Measurements from ENCODE around the gene TNKS1BP1.

The TNKS1BP1 gene

GRCh38 chr11:57306940-57307565 lies 17.7 kb downstream of the TNKS1BP1 start:
- Histone ChIP-seq H4K8ac (ENCODE audit: low read depth, low read length) (no peak overlapping the region), H2AFZ (ENCODE audit: low read length) (no peak overlapping the region), H3K4me1 (ENCODE audit: control insufficient read depth in 2 of 2, insufficient read depth in 1 of 2, low read depth in 1 of 2, low read length in 2 of 2) (peaks cover 0 to 12% of the 10 kb centered on the region in 2 donors), H2BK12ac (ENCODE audit: low read length) (no peak overlapping the region), H3K18ac (ENCODE audit: low read length) (no peak overlapping the region), H2AK5ac (ENCODE audit: low read depth, low read length) (no peak overlapping the region), H2BK120ac (ENCODE audit: low read depth, low read length) (no peak overlapping the region), H3K4me3 (ENCODE audit: low read length in 2 of 2) (no peak overlapping the region), H3K23ac (ENCODE audit: low read depth, low read length, poor library complexity) (no peak overlapping the region), H3K79me1 (ENCODE audit: low read depth, low read length) (peaks cover 15% of the 10 kb centered on the region), H2BK5ac (ENCODE audit: low read length) (peak overlapping the region; percentile 32), H3K36me3 (replicated peaks in 1 of 2; ENCODE audit: control insufficient read depth in 2 of 2, insufficient read depth in 2 of 2, low read length in 2 of 2) (peaks cover 44 to 92% of the 10 kb centered on the region in 2 donors), H4K91ac (ENCODE audit: low read depth, low read length, poor library complexity) (no peak overlapping the region), H3K9me3 (replicated peaks in 1 of 2; ENCODE audit: control insufficient read depth in 2 of 2, insufficient read depth in 1 of 2, low read depth in 1 of 2, low read length in 2 of 2) (no peaks in the 10 kb centered on the region), H3K27ac (replicated peaks; ENCODE audit: low read length) (no peak overlapping the region), H3K27me3 (ENCODE audit: control insufficient read depth in 3 of 3, insufficient read depth in 3 of 3, low read depth in 1 of 3, low read length in 3 of 3) (no peaks in the 10 kb centered on the region), H2BK15ac (ENCODE audit: low read length) (no peak overlapping the region), H3K4ac (ENCODE audit: low read length) (no peak overlapping the region), H3K14ac (ENCODE audit: low read length) (no peak overlapping the region), H3K4me2 (ENCODE audit: insufficient read depth, low read length, poor library complexity, severe bottlenecking) (no peak overlapping the region), H3K9ac (ENCODE audit: low read depth, low read length, poor library complexity) (no peak overlapping the region)
- no peak for DNase-seq (ENCODE audit: low spot score)
- no CpG with 5 or more reads among the region's 9 CpGs for WGBS, 2 donors (ENCODE audit: extremely low coverage in 2 of 2, insufficient read length in 2 of 2, insufficient replicate concordance in 1 of 2)

GRCh38 chr11:57306161-57306876 lies 18.4 kb downstream of the TNKS1BP1 start:
- H2AFZ ChIP-seq (ENCODE audit: low read length), result no peak overlapping the region
- H3K18ac ChIP-seq (ENCODE audit: low read length), result no peak overlapping the region
- H3K4me3 ChIP-seq (ENCODE audit: low read length in 2 of 2), result no peak overlapping the region
- H2BK15ac ChIP-seq (ENCODE audit: low read length), result no peak overlapping the region
- no peak overlapping the region for H3K27ac ChIP-seq (replicated peaks; ENCODE audit: low read length)
- H3K23ac ChIP-seq (ENCODE audit: low read depth, low read length, poor library complexity), result no peak overlapping the region
- peaks cover 0 to 8% of the 10 kb centered on the region in 2 donors for H3K4me1 ChIP-seq (ENCODE audit: control insufficient read depth in 2 of 2, insufficient read depth in 1 of 2, low read depth in 1 of 2, low read length in 2 of 2)
- H3K9ac ChIP-seq (ENCODE audit: low read depth, low read length, poor library complexity), result no peak overlapping the region
- no peak for DNase-seq (ENCODE audit: low spot score)
- H4K91ac ChIP-seq (ENCODE audit: low read depth, low read length, poor library complexity), result no peak overlapping the region
- no peak overlapping the region for H3K4me2 ChIP-seq (ENCODE audit: insufficient read depth, low read length, poor library complexity, severe bottlenecking)
- no peak overlapping the region for H2BK5ac ChIP-seq (ENCODE audit: low read length)
- H3K9me3 ChIP-seq (replicated peaks in 1 of 2; ENCODE audit: control insufficient read depth in 2 of 2, insufficient read depth in 1 of 2, low read depth in 1 of 2, low read length in 2 of 2), result no peaks in the 10 kb centered on the region
- H4K8ac ChIP-seq (ENCODE audit: low read depth, low read length), result no peak overlapping the region
- no peak overlapping the region for H3K4ac ChIP-seq (ENCODE audit: low read length)
- no peak overlapping the region for H3K14ac ChIP-seq (ENCODE audit: low read length)
- H2BK12ac ChIP-seq (ENCODE audit: low read length), result no peak overlapping the region
- H3K27me3 ChIP-seq (ENCODE audit: control insufficient read depth in 3 of 3, insufficient read depth in 3 of 3, low read depth in 1 of 3, low read length in 3 of 3), result no peaks in the 10 kb centered on the region
- WGBS, 2 donors (ENCODE audit: extremely low coverage in 2 of 2, insufficient read length in 2 of 2, insufficient replicate concordance in 1 of 2), result no CpG with 5 or more reads among the region's 15 CpGs
- no peak overlapping the region for H2BK120ac ChIP-seq (ENCODE audit: low read depth, low read length)
- peaks cover 49 to 93% of the 10 kb centered on the region in 2 donors for H3K36me3 ChIP-seq (replicated peaks in 1 of 2; ENCODE audit: control insufficient read depth in 2 of 2, insufficient read depth in 2 of 2, low read length in 2 of 2)
- H2AK5ac ChIP-seq (ENCODE audit: low read depth, low read length), result no peak overlapping the region
- H3K79me1 ChIP-seq (ENCODE audit: low read depth, low read length), result peaks cover 15% of the 10 kb centered on the region

- Histone ChIP-seq H2AK5ac (ENCODE audit: low read depth, low read length) (no peak overlapping the region), H2BK120ac (ENCODE audit: low read depth, low read length) (no peak overlapping the region), H2AFZ (ENCODE audit: low read length) (no peak overlapping the region), H4K91ac (ENCODE audit: low read depth, low read length, poor library complexity) (no peak overlapping the region), H3K9ac (ENCODE audit: low read depth, low read length, poor library complexity) (no peak overlapping the region), H3K4me3 (ENCODE audit: low read length in 2 of 2) (no peak overlapping the region), H2BK12ac (ENCODE audit: low read length) (no peak overlapping the region), H3K4me1 (ENCODE audit: control insufficient read depth in 2 of 2, insufficient read depth in 1 of 2, low read depth in 1 of 2, low read length in 2 of 2) (peaks cover 0 to 3% of the 10 kb centered on the region in 2 donors), H3K9me3 (replicated peaks in 1 of 2; ENCODE audit: control insufficient read depth in 2 of 2, insufficient read depth in 1 of 2, low read depth in 1 of 2, low read length in 2 of 2) (peaks cover 0 to 2% of the 10 kb centered on the region in 2 donors), H3K4ac (ENCODE audit: low read length) (no peak overlapping the region), H3K23ac (ENCODE audit: low read depth, low read length, poor library complexity) (no peak overlapping the region), H3K14ac (ENCODE audit: low read length) (no peak overlapping the region), H3K18ac (ENCODE audit: low read length) (no peak overlapping the region), H3K36me3 (replicated peaks in 1 of 2; ENCODE audit: control insufficient read depth in 2 of 2, insufficient read depth in 2 of 2, low read length in 2 of 2) (peaks cover 57 to 93% of the 10 kb centered on the region in 2 donors), H3K4me2 (ENCODE audit: insufficient read depth, low read length, poor library complexity, severe bottlenecking) (no peak overlapping the region), H3K79me1 (ENCODE audit: low read depth, low read length) (peaks cover 15% of the 10 kb centered on the region), H2BK5ac (ENCODE audit: low read length) (no peak overlapping the region), H3K27me3 (ENCODE audit: control insufficient read depth in 3 of 3, insufficient read depth in 3 of 3, low read depth in 1 of 3, low read length in 3 of 3) (no peaks in the 10 kb centered on the region), H4K8ac (ENCODE audit: low read depth, low read length) (no peak overlapping the region), H2BK15ac (ENCODE audit: low read length) (no peak overlapping the region), H3K27ac (replicated peaks; ENCODE audit: low read length) (no peak overlapping the region)
- WGBS, 2 donors (ENCODE audit: extremely low coverage in 2 of 2, insufficient read length in 2 of 2, insufficient replicate concordance in 1 of 2), result no CpG with 5 or more reads among the region's 8 CpGs
- DNase-seq (ENCODE audit: low spot score), result no peak
Observed at GRCh38 chr11:57305523-57305922, 19.2 kb downstream of the TNKS1BP1 start.

GRCh38 chr11:57303990-57304579 lies 20.7 kb downstream of the TNKS1BP1 start:
- H2BK5ac ChIP-seq (ENCODE audit: low read length), result no peak overlapping the region
- H4K8ac ChIP-seq (ENCODE audit: low read depth, low read length), result no peak overlapping the region
- no peak overlapping the region for H3K14ac ChIP-seq (ENCODE audit: low read length)
- H3K9ac ChIP-seq (ENCODE audit: low read depth, low read length, poor library complexity), result peak overlapping the region; percentile 50
- H2AK5ac ChIP-seq (ENCODE audit: low read depth, low read length), result no peak overlapping the region
- peaks cover 10% of the 10 kb centered on the region for H3K79me1 ChIP-seq (ENCODE audit: low read depth, low read length)
- H3K4ac ChIP-seq (ENCODE audit: low read length), result no peak overlapping the region
- H3K27me3 ChIP-seq (ENCODE audit: control insufficient read depth in 3 of 3, insufficient read depth in 3 of 3, low read depth in 1 of 3, low read length in 3 of 3), result no peaks in the 10 kb centered on the region
- no peak overlapping the region for H2AFZ ChIP-seq (ENCODE audit: low read length)
- H2BK12ac ChIP-seq (ENCODE audit: low read length), result no peak overlapping the region
- H3K4me3 ChIP-seq (ENCODE audit: low read length in 2 of 2), result no peak overlapping the region
- H2BK15ac ChIP-seq (ENCODE audit: low read length), result no peak overlapping the region
- WGBS, 2 donors (ENCODE audit: extremely low coverage in 2 of 2, insufficient read length in 2 of 2, insufficient replicate concordance in 1 of 2), result no CpG with 5 or more reads among the region's 8 CpGs
- DNase-seq (ENCODE audit: low spot score), result no peak
- no peak overlapping the region for H3K18ac ChIP-seq (ENCODE audit: low read length)
- H3K23ac ChIP-seq (ENCODE audit: low read depth, low read length, poor library complexity), result no peak overlapping the region
- H3K36me3 ChIP-seq (replicated peaks in 1 of 2; ENCODE audit: control insufficient read depth in 2 of 2, insufficient read depth in 2 of 2, low read length in 2 of 2), result peaks cover 59 to 93% of the 10 kb centered on the region in 2 donors
- H3K9me3 ChIP-seq (replicated peaks in 1 of 2; ENCODE audit: control insufficient read depth in 2 of 2, insufficient read depth in 1 of 2, low read depth in 1 of 2, low read length in 2 of 2), result peaks cover 14 to 16% of the 10 kb centered on the region in 2 donors
- H3K4me2 ChIP-seq (ENCODE audit: insufficient read depth, low read length, poor library complexity, severe bottlenecking), result no peak overlapping the region
- H3K4me1 ChIP-seq (ENCODE audit: control insufficient read depth in 2 of 2, insufficient read depth in 1 of 2, low read depth in 1 of 2, low read length in 2 of 2), result peaks cover 0 to 2% of the 10 kb centered on the region in 2 donors
- H4K91ac ChIP-seq (ENCODE audit: low read depth, low read length, poor library complexity), result no peak overlapping the region
- H3K27ac ChIP-seq (replicated peaks; ENCODE audit: low read length), result no peak overlapping the region
- no peak overlapping the region for H2BK120ac ChIP-seq (ENCODE audit: low read depth, low read length)
